MM.1S (cell line): ENCODE data around the gene CDS2.

ENCODE experiments used
- DNase-seq: peaks from one replicate; pipeline ENCODE4 v3.0.0-alpha.2; 2015
- H2AFZ ChIP-seq: fragments of 300-600 bp; sonication (generic); 2 replicates; pipeline ENCODE4 v1.6.0; 2016; ENCODE audit warnings: antibody characterized with exemption, low read length
- H3F3A ChIP-seq: fragments of 300-600 bp; sonication (generic); 2 replicates; pipeline ENCODE4 v1.6.1; 2016; ENCODE audit warnings: mild to moderate bottlenecking, antibody characterized with exemption, low read length, moderate library complexity, mixed read lengths; ENCODE audit not compliant: insufficient read depth
- H3K27ac ChIP-seq: fragments of 300-600 bp; sonication (generic); 2 replicates; pipeline ENCODE4 v1.5.1; 2016; ENCODE audit warnings: mild to moderate bottlenecking, low read length
- H3K27me3 ChIP-seq: fragments of 300-600 bp; sonication (generic); replicated peaks from 2 replicates; pipeline ENCODE4 v1.6.0; 2016; ENCODE audit warnings: low read length; ENCODE audit not compliant: insufficient read depth
- H3K36me3 ChIP-seq: fragments of 300-600 bp; sonication (generic); replicated peaks from 2 replicates; pipeline ENCODE4 v1.6.1; 2016; ENCODE audit warnings: mild to moderate bottlenecking, low read length, mixed read lengths; ENCODE audit not compliant: insufficient read depth
- H3K4me1 ChIP-seq: fragments of 300-600 bp; sonication (generic); 2 replicates; pipeline ENCODE4 v1.6.1; 2016; ENCODE audit warnings: low read length, mixed read lengths
- H3K4me2 ChIP-seq: fragments of 300-600 bp; sonication (generic); 2 replicates; pipeline ENCODE4 v1.6.0; 2016; ENCODE audit warnings: low read depth, low read length
- H3K4me3 ChIP-seq: fragments of 300-600 bp; sonication (generic); 2 replicates; pipeline ENCODE4 v1.5.1; 2016; ENCODE audit warnings: low read length, mixed read lengths
- H3K79me2 ChIP-seq: fragments of 300-600 bp; sonication (generic); 2 replicates; pipeline ENCODE4 v1.6.1; 2016; ENCODE audit warnings: mixed run types, low read length, mixed read lengths
- H3K9ac ChIP-seq: fragments of 300-600 bp; sonication (generic); 2 replicates; pipeline ENCODE4 v1.6.1; 2016; ENCODE audit warnings: low read length, mixed read lengths
- H3K9me2 ChIP-seq: fragments of 300-600 bp; sonication (generic); replicated peaks from 2 replicates; pipeline ENCODE4 v1.6.1; 2016; ENCODE audit warnings: mild to moderate bottlenecking, low read length, mixed read lengths; ENCODE audit not compliant: insufficient read depth
- H3K9me3 ChIP-seq: fragments of 300-600 bp; sonication (generic); replicated peaks from 2 replicates; pipeline ENCODE4 v1.6.1; 2016; ENCODE audit warnings: mild to moderate bottlenecking, low read length, mixed read lengths; ENCODE audit not compliant: insufficient read depth
- H4K20me1 ChIP-seq: fragments of 300-600 bp; sonication (generic); 2 replicates; pipeline ENCODE4 v1.6.1; 2016; ENCODE audit warnings: mild to moderate bottlenecking, low read length, moderate library complexity, mixed read lengths; ENCODE audit not compliant: insufficient read depth
- EZH2 ChIP-seq: fragments of 300-600 bp; sonication (generic); optimal IDR thresholded peaks from 2 replicates; pipeline ENCODE3; 2017; ENCODE audit warnings: low read depth, mild to moderate bottlenecking, antibody characterized with exemption, low read length, mixed read lengths
- EZH2phosphoT487 ChIP-seq: fragments of 300-600 bp; sonication (generic); IDR thresholded peaks from 2 replicates; pipeline ENCODE4 v1.6.1; 2018; ENCODE audit warnings: antibody characterized with exemption, low read length
- TF ChIP-seq, protein P1 (sequence below): fragments of 300-600 bp; sonication (generic); IDR thresholded peaks from 2 replicates; pipeline ENCODE4 v1.5.1; 2016; ENCODE audit warnings: antibody characterized with exemption, low read length, mixed read lengths

Gene CDS2

GRCh38 chr20:5146099-5146668 lies 19.4 kb downstream of the CDS2 start:
- peaks cover 22% of the 10 kb centered on the region for H3F3A ChIP-seq
- no peaks in the 10 kb centered on the region for H3K9me2 ChIP-seq
- TF ChIP-seq EZH2 = no peak
- no peak for TF ChIP-seq EZH2phosphoT487
- TF ChIP-seq, protein P1, sequence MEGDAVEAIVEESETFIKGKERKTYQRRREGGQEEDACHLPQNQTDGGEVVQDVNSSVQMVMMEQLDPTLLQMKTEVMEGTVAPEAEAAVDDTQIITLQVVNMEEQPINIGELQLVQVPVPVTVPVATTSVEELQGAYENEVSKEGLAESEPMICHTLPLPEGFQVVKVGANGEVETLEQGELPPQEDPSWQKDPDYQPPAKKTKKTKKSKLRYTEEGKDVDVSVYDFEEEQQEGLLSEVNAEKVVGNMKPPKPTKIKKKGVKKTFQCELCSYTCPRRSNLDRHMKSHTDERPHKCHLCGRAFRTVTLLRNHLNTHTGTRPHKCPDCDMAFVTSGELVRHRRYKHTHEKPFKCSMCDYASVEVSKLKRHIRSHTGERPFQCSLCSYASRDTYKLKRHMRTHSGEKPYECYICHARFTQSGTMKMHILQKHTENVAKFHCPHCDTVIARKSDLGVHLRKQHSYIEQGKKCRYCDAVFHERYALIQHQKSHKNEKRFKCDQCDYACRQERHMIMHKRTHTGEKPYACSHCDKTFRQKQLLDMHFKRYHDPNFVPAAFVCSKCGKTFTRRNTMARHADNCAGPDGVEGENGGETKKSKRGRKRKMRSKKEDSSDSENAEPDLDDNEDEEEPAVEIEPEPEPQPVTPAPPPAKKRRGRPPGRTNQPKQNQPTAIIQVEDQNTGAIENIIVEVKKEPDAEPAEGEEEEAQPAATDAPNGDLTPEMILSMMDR = no peak
- H3K27me3 ChIP-seq = no peaks in the 10 kb centered on the region
- H3K4me3 ChIP-seq = no peak overlapping the region
- no peaks in the 10 kb centered on the region for H3K36me3 ChIP-seq
- H4K20me1 ChIP-seq = no peaks in the 10 kb centered on the region
- H3K9me3 ChIP-seq = no peaks in the 10 kb centered on the region
- peak overlapping the region; percentile 79; the same call in 1 of the 2 replicates for H3K27ac ChIP-seq
- DNase-seq = no peak
- H3K79me2 ChIP-seq = peaks cover 85% of the 10 kb centered on the region
- no peak overlapping the region for H2AFZ ChIP-seq
- H3K9ac ChIP-seq = no peak overlapping the region
- peak overlapping the region; percentile 40; the same call in 1 of the 2 replicates for H3K4me2 ChIP-seq
- H3K4me1 ChIP-seq = peaks cover 40% of the 10 kb centered on the region

DNA sequence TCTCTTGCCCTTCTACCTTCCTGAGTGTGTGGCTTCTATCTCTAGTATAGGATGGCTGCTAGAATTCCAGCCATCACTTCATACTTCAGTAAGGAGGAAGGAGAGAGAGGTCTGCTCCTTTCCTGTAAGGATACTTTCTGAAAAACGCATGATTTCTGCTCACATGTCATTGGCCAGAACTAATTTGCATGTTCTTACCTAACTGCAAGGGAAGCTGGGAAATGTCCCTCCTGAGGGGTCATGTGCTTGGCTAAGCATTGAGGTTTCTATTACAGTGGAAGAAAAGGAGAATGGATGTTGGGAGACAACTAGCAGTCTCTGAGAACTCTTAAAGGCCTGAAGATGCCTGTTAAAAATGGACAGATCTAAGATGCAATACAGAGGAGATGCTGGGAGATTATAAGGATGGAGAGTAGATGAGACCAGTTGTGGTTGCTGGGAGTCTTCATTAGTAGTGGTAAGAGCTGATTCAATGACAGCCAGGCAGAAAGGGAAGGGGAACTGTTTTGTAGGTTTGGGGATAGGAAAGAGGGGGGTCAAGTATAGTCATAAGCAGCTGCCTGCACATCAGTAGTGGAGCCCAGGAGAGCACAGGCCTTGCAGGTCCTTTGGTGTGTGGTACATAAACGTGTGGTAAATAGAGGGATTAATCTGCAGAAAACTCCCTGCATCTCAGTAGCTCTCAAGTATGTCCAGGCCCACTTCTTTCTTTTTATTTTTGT lies 20.2 kb downstream of the CDS2 start:
- H3K4me2 ChIP-seq = peak overlapping the region; percentile 40
- peaks cover 22% of the 10 kb centered on the region for H3F3A ChIP-seq
- H3K79me2 ChIP-seq = peaks cover 82% of the 10 kb centered on the region
- H3K9me3 ChIP-seq = no peaks in the 10 kb centered on the region
- H2AFZ ChIP-seq = 0 out of 2 replicates have a peak overlapping the region, but pooled peaks have one; percentile 5
- peak overlapping the region; percentile 13; the same call in 1 of the 2 replicates for H3K4me3 ChIP-seq
- peak overlapping the region; percentile 79; the same call in 1 of the 2 replicates for H3K27ac ChIP-seq
- H3K9me2 ChIP-seq = no peaks in the 10 kb centered on the region
- no peaks in the 10 kb centered on the region for H4K20me1 ChIP-seq
- peaks cover 42% of the 10 kb centered on the region for H3K4me1 ChIP-seq
- H3K36me3 ChIP-seq = no peaks in the 10 kb centered on the region
- TF ChIP-seq, protein P1 = no peak
- TF ChIP-seq EZH2 (no peak), EZH2phosphoT487 (no peak)
- peak overlapping the region; percentile 18; the same call in 1 of the 2 replicates for H3K9ac ChIP-seq
- peak; percentile 49 for DNase-seq
- no peaks in the 10 kb centered on the region for H3K27me3 ChIP-seq

DNA sequence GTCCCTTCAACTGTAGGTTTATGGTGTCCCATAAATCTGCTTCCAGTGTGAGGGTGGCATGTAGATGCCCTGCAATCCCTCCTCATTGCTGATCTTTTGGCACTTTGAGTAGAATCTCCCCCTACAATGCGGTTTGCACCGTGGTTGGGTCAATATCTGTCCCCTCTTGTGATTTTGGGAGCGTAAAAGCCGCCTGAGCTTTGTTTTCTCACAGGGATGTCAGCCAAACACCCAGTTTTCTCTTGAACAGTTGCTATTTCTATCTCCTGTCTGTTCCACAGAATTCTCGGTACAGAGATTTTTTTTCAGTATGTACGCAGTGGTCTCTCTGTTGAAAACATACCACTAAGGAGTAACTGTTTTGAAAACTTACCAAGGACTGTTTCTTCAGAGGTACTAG lies 21.8 kb downstream of the CDS2 start:
- TF ChIP-seq EZH2 (no peak), EZH2phosphoT487 (no peak)
- TF ChIP-seq, protein P1 = no peak
- H4K20me1 ChIP-seq = no peaks in the 10 kb centered on the region
- H2AFZ ChIP-seq = no peak overlapping the region
- no peak overlapping the region for H3K4me3 ChIP-seq
- DNase-seq = no peak
- H3K36me3 ChIP-seq = no peaks in the 10 kb centered on the region
- peaks cover 24% of the 10 kb centered on the region for H3F3A ChIP-seq
- H3K4me2 ChIP-seq = peak overlapping the region; percentile 35; the same call in 1 of the 2 replicates
- H3K9me2 ChIP-seq = no peaks in the 10 kb centered on the region
- H3K79me2 ChIP-seq = peaks cover 81% of the 10 kb centered on the region
- H3K27me3 ChIP-seq = no peaks in the 10 kb centered on the region
- no peaks in the 10 kb centered on the region for H3K9me3 ChIP-seq
- H3K4me1 ChIP-seq = peaks cover 53% of the 10 kb centered on the region
- H3K9ac ChIP-seq = no peak overlapping the region
- peak overlapping the region; percentile 79; the same call in 1 of the 2 replicates for H3K27ac ChIP-seq
